Activated naive CD4-positive, alpha-beta T cell treated with anti-CD3 and anti-CD28 coated beads for 36 hours (primary cell): ENCODE data around the gene PATZ1. TPM values are rescaled to one million over a fixed set of nuclear protein-coding genes. Genes with fewer than 3 reads are reported as not detected.
A peak's percentile ranks its signal among the peaks of the same experiment; 100 is the strongest.

Experiments used
- CTCF ChIA-PET: fragments of 350-600 bp; sonication (Branson Sonifier 250); formaldehyde crosslinking; loops from one replicate; lab custom pipeline; 2021; ENCODE audit warnings: antibody characterized with exemption; lab: Charles Lee
- DNase-seq: peaks from one replicate; pipeline ENCODE4 v3.0.0-alpha.2; 2020
- H3K27ac Mint-ChIP-seq: one replicate; pipeline ENCODE4 v1.8.0; 2021; ENCODE audit warnings: mild to moderate bottlenecking, mixed read lengths
- H3K27me3 Mint-ChIP-seq: one replicate; pipeline ENCODE4 v1.8.0; 2021; ENCODE audit warnings: low read depth, mixed read lengths
- H3K36me3 Mint-ChIP-seq: one replicate; pipeline ENCODE4 v1.8.0; 2021; ENCODE audit warnings: low read depth, mixed read lengths
- H3K4me1 Mint-ChIP-seq: one replicate; pipeline ENCODE4 v1.8.0; 2021; ENCODE audit warnings: low read depth, mixed read lengths
- H3K4me3 Mint-ChIP-seq: one replicate; pipeline ENCODE4 v1.8.0; 2021; ENCODE audit warnings: mild to moderate bottlenecking, moderate library complexity, mixed read lengths
- H3K9me3 Mint-ChIP-seq: one replicate; pipeline ENCODE4 v1.8.0; 2021; ENCODE audit warnings: mixed read lengths
- intact Hi-C: fragments of 100-400 bp; cut with micrococcal nuclease; formaldehyde crosslinking; loops from one replicate; pipeline ENCODE4 v1.15.1; 2023
- total RNA-seq, 2 experiments: library from RNA; stranded (reverse); gene quantifications; one replicate each; pipeline ENCODE4 v1.2.3, GENCODE V29; 2021

The PATZ1 gene
- total RNA-seq, 2 experiments from 2014 or later: 18.5 to 19.4 TPM

DNA sequence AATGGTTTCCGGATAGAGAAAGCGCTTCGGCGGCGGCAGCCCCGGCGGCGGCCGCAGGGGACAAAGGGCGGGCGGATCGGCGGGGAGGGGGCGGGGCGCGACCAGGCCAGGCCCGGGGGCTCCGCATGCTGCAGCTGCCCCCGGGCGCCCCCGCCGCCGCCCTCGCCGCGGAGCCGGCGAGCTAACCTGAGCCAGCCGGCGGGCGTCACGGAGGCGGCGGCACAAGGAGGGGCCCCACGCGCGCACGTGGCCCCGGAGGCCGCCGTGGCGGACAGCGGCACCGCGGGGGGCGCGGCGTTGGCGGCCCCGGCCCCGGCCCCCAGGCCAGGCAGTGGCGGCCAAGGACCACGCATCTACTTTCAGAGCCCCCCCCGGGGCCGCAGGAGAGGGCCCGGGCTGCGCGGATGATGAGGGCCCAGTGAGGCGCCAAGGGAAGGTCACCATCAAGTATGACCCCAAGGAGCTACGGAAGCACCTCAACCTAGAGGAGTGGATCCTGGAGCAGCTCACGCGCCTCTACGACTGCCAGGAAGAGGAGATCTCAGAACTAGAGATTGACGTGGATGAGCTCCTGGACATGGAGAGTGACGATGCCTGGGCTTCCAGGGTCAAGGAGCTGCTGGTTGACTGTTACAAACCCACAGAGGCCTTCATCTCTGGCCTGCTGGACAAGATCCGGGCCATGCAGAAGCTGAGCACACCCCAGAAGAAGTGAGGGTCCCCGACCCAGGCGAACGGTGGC is 69.5 kb downstream of the PATZ1 start:
- peak overlapping the region; percentile 63 for H3K27ac Mint-ChIP-seq
- CTCF ChIA-PET: interaction anchor here (1.3 kb wide), 1 partner anchor 37 kb away, joined by 9 read pairs; no protein-coding TSS in a partner anchor
- no peaks in the 10 kb centered on the region for H3K27me3 Mint-ChIP-seq
- H3K36me3 Mint-ChIP-seq: peaks cover 57% of the 10 kb centered on the region
- H3K9me3 Mint-ChIP-seq: no peaks in the 10 kb centered on the region
- intact Hi-C loops: loop anchor here (10.0 kb wide), 1 partner anchor 332 kb away; no protein-coding TSS in a partner anchor
- peaks cover 79% of the 10 kb centered on the region for H3K4me1 Mint-ChIP-seq
- no peak overlapping the region for H3K4me3 Mint-ChIP-seq
- no peak for DNase-seq

Other genes with a start within 250 kb of the PATZ1 start
- gene SELENOM, start 238.8 kb downstream of the PATZ1 start, total RNA-seq: 10 to 100 TPM in 1 of 2 experiments, 1 to 10 TPM in 1; 9.3 to 11.0 TPM
- under 1 TPM; 0.12 to 0.17 TPM for gene INPP5J, start 223.4 kb downstream of the PATZ1 start, total RNA-seq
- gene PLA2G3, start 205.8 kb downstream of the PATZ1 start, total RNA-seq: not detected
- 10 to 100 TPM; 11.3 to 12.3 TPM for gene RNF185, start 186.2 kb downstream of the PATZ1 start, total RNA-seq
- gene LIMK2, start 134.0 kb downstream of the PATZ1 start, total RNA-seq: 10 to 100 TPM; 50.8 to 50.9 TPM
- 10 to 100 TPM; 27.4 to 28.6 TPM for gene PIK3IP1, start 53.9 kb downstream of the PATZ1 start, total RNA-seq
- 10 to 100 TPM; 77.1 to 78.7 TPM for gene DRG1, start 53.3 kb upstream of the PATZ1 start, total RNA-seq
- 10 to 100 TPM; 28.1 to 29.0 TPM for gene EIF4ENIF1, start 143.5 kb upstream of the PATZ1 start, total RNA-seq
- 100 to 1,000 TPM; 147 to 155 TPM for gene SFI1, start 150.2 kb upstream of the PATZ1 start, total RNA-seq